ENCODE data around the gene LPP. TPM values are rescaled to one million over a fixed set of nuclear protein-coding genes. Genes with fewer than 3 reads are reported as not detected.

The LPP gene
- total RNA-seq, 6 experiments from 2014 or later, result 41.5 to 90.5 (median 69.5) TPM

DNA sequence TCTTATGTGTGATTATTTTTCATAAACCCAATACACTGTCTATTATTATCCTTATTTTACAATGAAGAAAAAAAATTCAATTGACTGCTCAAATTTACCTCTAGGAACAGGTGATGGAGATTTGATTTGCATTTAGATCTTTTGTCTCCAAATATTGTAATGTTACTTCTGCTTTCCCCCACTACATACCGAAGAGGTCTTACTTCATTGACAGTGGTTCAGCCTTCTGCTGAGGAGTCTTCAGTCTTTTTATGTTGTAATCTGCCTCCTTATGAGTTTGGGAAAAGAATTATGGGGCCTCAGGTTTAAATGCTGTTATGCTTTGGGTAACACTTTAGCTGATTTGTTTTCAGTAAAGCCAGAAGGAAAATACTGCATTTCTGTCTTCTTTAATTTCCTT lies 199.5 kb downstream of the LPP start:
- WGBS (ENCODE audit: insufficient coverage, low coverage, low lambda C conversion rate, missing lambda C conversion rate), result 50% methylated on average over 1 of the region's 1 CpG
- Histone ChIP-seq H3K4me1 (peaks cover 0 to 21% (median 8%) of the 10 kb centered on the region in 4 donors), H3K36me3 (no peaks in the 10 kb centered on the region), H3K27me3 (no peaks in the 10 kb centered on the region), H3K27ac (no peak overlapping the region), H3K9me3 (no peaks in the 10 kb centered on the region), H3K4me3 (no peak overlapping the region)
- DNase-seq, result no peak
- ATAC-seq, result no peak
- TF ChIP-seq CTCF (IDR thresholded peaks at IDR 0.05) (no peak), POLR2A (IDR thresholded peaks at IDR 0.05) (no peak)
- intact Hi-C loops (cut with DNase I), result no loop called here

GRCh38 chr3:188358787-188359493 lies 205.0 kb downstream of the LPP start:
- intact Hi-C loops (cut with DNase I), result no loop called here
- Histone ChIP-seq H3K4me3 (no peak overlapping the region), H3K27ac (no peak overlapping the region), H3K4me1 (no peaks in the 10 kb centered on the region), H3K27me3 (no peaks in the 10 kb centered on the region), H3K36me3 (no peaks in the 10 kb centered on the region), H3K9me3 (no peaks in the 10 kb centered on the region)
- no peak for TF ChIP-seq POLR2A (IDR thresholded peaks at IDR 0.05)
- TF ChIP-seq CTCF (IDR thresholded peaks at IDR 0.05), result no peak
- DNase-seq (no peak), ATAC-seq (peak in 3 of 4 donors; percentile 33 to 61 (median 40))
- 65% methylated on average over 5 of the region's 10 CpGs for WGBS (ENCODE audit: insufficient coverage, low coverage, low lambda C conversion rate, missing lambda C conversion rate)

DNA sequence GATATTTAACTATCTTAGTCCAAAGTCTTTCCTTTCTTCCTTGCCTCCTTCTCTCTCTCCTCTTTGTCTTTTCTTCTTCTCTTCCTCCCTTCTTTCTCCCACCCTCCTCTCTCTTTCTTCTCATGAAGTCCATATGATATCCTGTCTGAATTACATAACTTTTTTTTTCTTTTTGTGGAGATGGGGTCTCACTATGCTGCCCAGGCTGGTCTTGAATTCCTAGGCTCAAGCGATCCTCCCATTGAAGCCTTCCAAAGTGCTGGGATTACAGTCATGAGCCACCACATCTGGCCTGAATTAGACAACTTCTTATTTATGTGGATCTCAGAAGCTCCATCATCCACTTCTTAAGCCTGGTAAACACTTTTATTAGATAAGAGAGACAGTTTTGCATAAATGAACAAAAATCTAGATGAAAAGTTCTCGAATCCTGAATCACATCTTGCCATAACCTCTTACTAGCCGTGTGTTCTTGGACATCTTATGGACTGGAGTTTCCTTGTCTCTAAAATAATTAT lies 206.5 kb downstream of the LPP start:
- Histone ChIP-seq H3K27ac (no peak overlapping the region), H3K4me1 (no peaks in the 10 kb centered on the region), H3K27me3 (no peaks in the 10 kb centered on the region), H3K36me3 (no peaks in the 10 kb centered on the region), H3K4me3 (no peak overlapping the region), H3K9me3 (no peaks in the 10 kb centered on the region)
- 96% methylated on average over 2 of the region's 3 CpGs for WGBS (ENCODE audit: insufficient coverage, low coverage, low lambda C conversion rate, missing lambda C conversion rate)
- intact Hi-C loops (cut with DNase I), result no loop called here
- TF ChIP-seq POLR2A (IDR thresholded peaks at IDR 0.05) (no peak), CTCF (IDR thresholded peaks at IDR 0.05) (no peak)
- DNase-seq (no peak), ATAC-seq (no peak)

- TF ChIP-seq CTCF (IDR thresholded peaks at IDR 0.05) (no peak), POLR2A (IDR thresholded peaks at IDR 0.05) (no peak)
- H3K9me3 ChIP-seq, result no peaks in the 10 kb centered on the region
- ATAC-seq, result no peak
- no peaks in the 10 kb centered on the region for H3K4me1 ChIP-seq
- H3K4me3 ChIP-seq, result no peak overlapping the region
- no peak overlapping the region for H3K27ac ChIP-seq
- intact Hi-C loops (cut with DNase I), result no loop called here
- WGBS (ENCODE audit: insufficient coverage, low coverage, low lambda C conversion rate, missing lambda C conversion rate), result 70% methylated on average over 7 of the region's 7 CpGs
- no peak for DNase-seq
- H3K27me3 ChIP-seq, result no peaks in the 10 kb centered on the region
- H3K36me3 ChIP-seq, result no peaks in the 10 kb centered on the region
Observed at GRCh38 chr3:188361888-188362287, 207.9 kb downstream of the LPP start.

Data from right lobe of liver (tissue), 6 donors.